Hypothalamus (tissue), 51 donors: ENCODE data around the gene GRID2.

Experiments
- DNase-seq, 51 donors: peaks; one replicate each; lab custom pipeline; 2025; lab: John Stamatoyannopoulos, UW

The GRID2 gene

GRCh38 chr4:93042746-93043145 lies 739.0 kb downstream of the GRID2 start:
- no peak for DNase-seq

- DNase-seq, result no peak
These were observed 749.4 kb downstream of the GRID2 start for GRCh38 chr4:93053140-93053539.

- DNase-seq, result no peak
These were observed 758.1 kb downstream of the GRID2 start for GRCh38 chr4:93061826-93062225.

- DNase-seq, result no peak
These were observed 759.6 kb downstream of the GRID2 start for GRCh38 chr4:93063325-93063724.

GRCh38 chr4:93065790-93066189 lies 762.0 kb downstream of the GRID2 start:
- DNase-seq, result no peak

- no peak for DNase-seq
These were observed 763.0 kb downstream of the GRID2 start for GRCh38 chr4:93066749-93067148.

- DNase-seq, result no peak
These were observed 768.5 kb downstream of the GRID2 start for GRCh38 chr4:93072292-93072691.

- no peak for DNase-seq
These were observed 776.5 kb downstream of the GRID2 start for GRCh38 chr4:93080316-93080715.

GRCh38 chr4:93084599-93085305 lies 781.0 kb downstream of the GRID2 start:
- DNase-seq, result no peak

- DNase-seq, result peak in 11 of 51 donors; percentile 1 to 48 (median 5)
These were observed 782.6 kb downstream of the GRID2 start for GRCh38 chr4:93086356-93086755.

- no peak for DNase-seq
These were observed 789.0 kb downstream of the GRID2 start for GRCh38 chr4:93092765-93093164.

- DNase-seq, result no peak
These were observed 799.3 kb downstream of the GRID2 start for GRCh38 chr4:93103042-93103441.

- DNase-seq, result no peak
These were observed 812.9 kb downstream of the GRID2 start for GRCh38 chr4:93116624-93117023.

GRCh38 chr4:93127489-93127888 lies 823.7 kb downstream of the GRID2 start:
- DNase-seq, result no peak

GRCh38 chr4:93132631-93133030 lies 828.9 kb downstream of the GRID2 start:
- no peak for DNase-seq

GRCh38 chr4:93139118-93139517 lies 835.4 kb downstream of the GRID2 start:
- no peak for DNase-seq

- no peak for DNase-seq
These were observed 840.1 kb downstream of the GRID2 start for GRCh38 chr4:93143902-93144301.

GRCh38 chr4:93144644-93145043 lies 840.9 kb downstream of the GRID2 start:
- DNase-seq, result no peak

- DNase-seq, result no peak
These were observed 843.9 kb downstream of the GRID2 start for GRCh38 chr4:93147524-93148212.

GRCh38 chr4:93152491-93152890 lies 848.7 kb downstream of the GRID2 start:
- no peak for DNase-seq

- DNase-seq, result no peak
These were observed 854.2 kb downstream of the GRID2 start for GRCh38 chr4:93157986-93158385.

- DNase-seq, result no peak
These were observed 864.3 kb downstream of the GRID2 start for GRCh38 chr4:93168053-93168452.
